ENCODE data around the gene TROAP. TPM values are rescaled to one million over a fixed set of nuclear protein-coding genes. Genes with fewer than 3 reads are reported as not detected.
"Not testable (repeated sequence)": the region's sequence is repeated elsewhere in the genome, so short reads cannot be mapped to it uniquely, and the experiment has no call there.

Gene TROAP
- total and polyA plus RNA-seq, 7 experiments from 2014 or later = 0.21 to 58.2 (median 1.3) TPM; not detected in 2

- H3K36me3 ChIP-seq (ENCODE audit: control insufficient read depth in 2 of 3, insufficient read depth in 3 of 3, low read length in 3 of 3) = no peaks in the 10 kb centered on the region
- H3K27ac ChIP-seq (ENCODE audit: low read depth, low read length) = no peak overlapping the region
- ChIA-PET CTCF (no interaction called here), POLR2A (interaction anchor here (0.6 kb wide), 1 partner anchor 832 kb away, joined by 3 read pairs; no protein-coding TSS in a partner anchor)
- Mint-ChIP-seq H3K27ac (no peak overlapping the region), H3K9me3 (no peaks in the 10 kb centered on the region), H3K27me3 (peaks cover 0 to 27% (median 4%) of the 10 kb centered on the region in 5 donors), H3K4me3 (no peak overlapping the region), H3K4me1 (peaks cover 0 to under 1% (median 0%) of the 10 kb centered on the region in 7 donors), H3K36me3 (peaks cover 0 to 1% (median 0%) of the 10 kb centered on the region in 5 donors)
- intact Hi-C loops (cut with micrococcal nuclease) = no loop called here
- no peaks in the 10 kb centered on the region for H3K9me3 ChIP-seq (ENCODE audit: control insufficient read depth in 2 of 3, low read length in 3 of 3)
- no peak overlapping the region for H3K4me3 ChIP-seq (ENCODE audit: low read length)
- no peak for ATAC-seq
- no peak for DNase-seq
- H3K27me3 ChIP-seq (ENCODE audit: control insufficient read depth in 2 of 2, insufficient read depth in 2 of 2, low read length in 2 of 2) = no peaks in the 10 kb centered on the region
- no peaks in the 10 kb centered on the region for H3K4me1 ChIP-seq (ENCODE audit: control insufficient read depth in 2 of 2, insufficient read depth in 2 of 2, low read length in 2 of 2)
Measured at GRCh38 chr12:49314811-49315210, 8.2 kb upstream of the TROAP start.

- CTCF ChIA-PET; ATAC-seq; H3K4me3 ChIP-seq (ENCODE audit: low read length); H3K9me3 ChIP-seq (ENCODE audit: control insufficient read depth in 2 of 3, low read length in 3 of 3); H3K4me1 ChIP-seq (ENCODE audit: control insufficient read depth in 2 of 2, insufficient read depth in 2 of 2, low read length in 2 of 2); H3K9me3 Mint-ChIP-seq; H3K27me3 ChIP-seq (ENCODE audit: control insufficient read depth in 2 of 2, insufficient read depth in 2 of 2, low read length in 2 of 2); H3K27ac ChIP-seq (ENCODE audit: low read depth, low read length); DNase-seq; H3K36me3 Mint-ChIP-seq; POLR2A ChIA-PET; H3K4me3 Mint-ChIP-seq; H3K36me3 ChIP-seq (ENCODE audit: control insufficient read depth in 2 of 3, insufficient read depth in 3 of 3, low read length in 3 of 3); H3K27ac Mint-ChIP-seq; intact Hi-C loops (cut with micrococcal nuclease): not testable (repeated sequence)
- Mint-ChIP-seq H3K4me1 (peaks cover 4 to 11% (median 6%) of the 10 kb centered on the region in 7 donors), H3K27me3 (peaks cover 0 to 10% (median 0%) of the 10 kb centered on the region in 5 donors)
Measured at GRCh38 chr12:49317118-49317517, 5.9 kb upstream of the TROAP start.

GRCh38 chr12:49320411-49321103, 2.5 kb upstream of the TROAP start:
- POLR2A ChIA-PET = interaction anchor here (0.6 to 0.7 kb wide), 2 partner anchors 13 to 229 kb away, joined by 3 to 4 read pairs; no protein-coding TSS in a partner anchor
- H3K27ac ChIP-seq (ENCODE audit: low read depth, low read length); H3K27me3 Mint-ChIP-seq; H3K4me3 ChIP-seq (ENCODE audit: low read length); CTCF ChIA-PET; ATAC-seq; H3K9me3 ChIP-seq (ENCODE audit: control insufficient read depth in 2 of 3, low read length in 3 of 3); H3K36me3 Mint-ChIP-seq; DNase-seq; H3K9me3 Mint-ChIP-seq; H3K27me3 ChIP-seq (ENCODE audit: control insufficient read depth in 2 of 2, insufficient read depth in 2 of 2, low read length in 2 of 2); H3K36me3 ChIP-seq (ENCODE audit: control insufficient read depth in 2 of 3, insufficient read depth in 3 of 3, low read length in 3 of 3): not testable (repeated sequence)
- Mint-ChIP-seq H3K4me3 (peak overlapping the region in 7 of 10 donors; percentile 6 to 71 (median 49)), H3K27ac (peak overlapping the region in 1 of 9 donors; percentile 5), H3K4me1 (peaks cover 16 to 25% (median 19%) of the 10 kb centered on the region in 7 donors)
- intact Hi-C loops (cut with micrococcal nuclease) = loop anchor here (5.0 kb wide), 1 partner anchor 188 kb away; the partner anchor contains the start of gene TUBA1B (in 2 of the 2)
- peaks cover 5 to 14% of the 10 kb centered on the region in 2 donors for H3K4me1 ChIP-seq (ENCODE audit: control insufficient read depth in 2 of 2, insufficient read depth in 2 of 2, low read length in 2 of 2)

- peaks cover 0 to 8% (median 0%) of the 10 kb centered on the region in 5 donors for H3K36me3 Mint-ChIP-seq
- Histone ChIP-seq H3K9me3 (ENCODE audit: control insufficient read depth in 2 of 3, low read length in 3 of 3) (no peaks in the 10 kb centered on the region), H3K36me3 (ENCODE audit: control insufficient read depth in 2 of 3, insufficient read depth in 3 of 3, low read length in 3 of 3) (no peaks in the 10 kb centered on the region), H3K27ac (ENCODE audit: low read depth, low read length) (peak overlapping the region; percentile 72), H3K4me3 (ENCODE audit: low read length) (peak overlapping the region; percentile 75), H3K27me3 (ENCODE audit: control insufficient read depth in 2 of 2, insufficient read depth in 2 of 2, low read length in 2 of 2) (no peaks in the 10 kb centered on the region), H3K4me1 (ENCODE audit: control insufficient read depth in 2 of 2, insufficient read depth in 2 of 2, low read length in 2 of 2) (peaks cover 5 to 14% of the 10 kb centered on the region in 2 donors)
- H3K27me3 Mint-ChIP-seq = peaks cover 0 to 5% (median 0%) of the 10 kb centered on the region in 5 donors
- POLR2A ChIA-PET = interaction anchor here (0.5 to 1.9 kb wide), 7 partner anchors 11 to 252 kb away, joined by 3 to 5 read pairs (median 4); partner anchors contain the start of genes DNAJC22, RHEBL1 and TUBA1B
- no peaks in the 10 kb centered on the region for H3K9me3 Mint-ChIP-seq
- peak overlapping the region in 8 of 9 donors; percentile 33 to 95 (median 84) for H3K27ac Mint-ChIP-seq
- no peak for ATAC-seq
- CTCF ChIA-PET = interaction anchor here (0.5 to 1.6 kb wide), 6 partner anchors 9 to 38 kb away, joined by 3 to 6 read pairs (median 4); no protein-coding TSS in a partner anchor
- H3K4me1 Mint-ChIP-seq = peaks cover 16 to 25% (median 19%) of the 10 kb centered on the region in 7 donors
- no peak for DNase-seq
- peak overlapping the region; percentile 86 to 98 (median 92) for H3K4me3 Mint-ChIP-seq
- intact Hi-C loops (cut with micrococcal nuclease) = loop anchor here (1.0 to 5.0 kb wide), 7 partner anchors 25 to 1442 kb away; partner anchors contain the start of genes SPATS2 (in 2 of the 2), TUBA1B (in 2 of the 2), ATF1 (in 1 of the 2) and TUBA1A (in 1 of the 2)
Measured at GRCh38 chr12:49322367-49322707, 718 bp upstream of the TROAP start.

GRCh38 chr12:49323524-49324097, 556 bp downstream of the TROAP start:
- intact Hi-C loops (cut with micrococcal nuclease) = loop anchor here (1.0 to 5.0 kb wide), 11 partner anchors 14 to 1441 kb away; partner anchors contain the start of genes C1QL4 (in 2 of the 2), SPATS2 (in 2 of the 2), TUBA1B (in 2 of the 2) and ATF1 (in 1 of the 2)
- no peak for ATAC-seq
- Mint-ChIP-seq H3K4me1 (peaks cover 16 to 25% (median 19%) of the 10 kb centered on the region in 7 donors), H3K36me3 (peaks cover 0 to 11% (median 0%) of the 10 kb centered on the region in 5 donors), H3K9me3 (no peaks in the 10 kb centered on the region), H3K4me3 (peak overlapping the region; percentile 86 to 98 (median 92)), H3K27ac (peak overlapping the region in 8 of 9 donors; percentile 29 to 95 (median 82)), H3K27me3 (peaks cover 0 to 5% (median 0%) of the 10 kb centered on the region in 5 donors)
- Histone ChIP-seq H3K4me1 (ENCODE audit: control insufficient read depth in 2 of 2, insufficient read depth in 2 of 2, low read length in 2 of 2) (peaks cover 5 to 14% of the 10 kb centered on the region in 2 donors), H3K36me3 (ENCODE audit: control insufficient read depth in 2 of 3, insufficient read depth in 3 of 3, low read length in 3 of 3) (no peaks in the 10 kb centered on the region), H3K27ac (ENCODE audit: low read depth, low read length) (no peak overlapping the region), H3K9me3 (ENCODE audit: control insufficient read depth in 2 of 3, low read length in 3 of 3) (no peaks in the 10 kb centered on the region), H3K27me3 (ENCODE audit: control insufficient read depth in 2 of 2, insufficient read depth in 2 of 2, low read length in 2 of 2) (no peaks in the 10 kb centered on the region), H3K4me3 (ENCODE audit: low read length) (peak overlapping the region; percentile 75)
- ChIA-PET POLR2A (interaction anchor here (0.7 to 1.9 kb wide), 8 partner anchors 10 to 513 kb away, joined by 3 to 5 read pairs (median 3); partner anchors contain the start of gene TUBA1B), CTCF (interaction anchor here (0.6 to 1.6 kb wide), 3 partner anchors 8 to 30 kb away, joined by 3 to 6 read pairs (median 4); no protein-coding TSS in a partner anchor)
- DNase-seq = no peak

GRCh38 chr12:49325606-49326005, 2.6 kb downstream of the TROAP start:
- ATAC-seq (no peak), DNase-seq (no peak)
- no peaks in the 10 kb centered on the region for H3K36me3 ChIP-seq (ENCODE audit: control insufficient read depth in 2 of 3, insufficient read depth in 3 of 3, low read length in 3 of 3)
- H3K4me3 ChIP-seq (ENCODE audit: low read length) = no peak overlapping the region
- no peak overlapping the region for H3K27ac ChIP-seq (ENCODE audit: low read depth, low read length)
- Mint-ChIP-seq H3K4me3 (no peak overlapping the region), H3K36me3 (peaks cover 0 to 19% (median 0%) of the 10 kb centered on the region in 5 donors), H3K4me1 (peaks cover 16 to 24% (median 19%) of the 10 kb centered on the region in 7 donors), H3K27ac (no peak overlapping the region), H3K27me3 (peaks cover 0 to 1% (median 0%) of the 10 kb centered on the region in 5 donors), H3K9me3 (no peaks in the 10 kb centered on the region)
- H3K27me3 ChIP-seq (ENCODE audit: control insufficient read depth in 2 of 2, insufficient read depth in 2 of 2, low read length in 2 of 2) = no peaks in the 10 kb centered on the region
- peaks cover 5 to 14% of the 10 kb centered on the region in 2 donors for H3K4me1 ChIP-seq (ENCODE audit: control insufficient read depth in 2 of 2, insufficient read depth in 2 of 2, low read length in 2 of 2)
- CTCF ChIA-PET = interaction anchor here (1.1 to 1.2 kb wide), 2 partner anchors 9 to 11 kb away, joined by 4 to 5 read pairs; partner anchors contain the start of gene C1QL4
- POLR2A ChIA-PET = no interaction called here
- intact Hi-C loops (cut with micrococcal nuclease) = no loop called here
- H3K9me3 ChIP-seq (ENCODE audit: control insufficient read depth in 2 of 3, low read length in 3 of 3) = no peaks in the 10 kb centered on the region
